Measurements from ENCODE around the gene MOV10L1.
A peak's percentile ranks its signal among the peaks of the same experiment; 100 is the strongest.

The MOV10L1 gene

DNA sequence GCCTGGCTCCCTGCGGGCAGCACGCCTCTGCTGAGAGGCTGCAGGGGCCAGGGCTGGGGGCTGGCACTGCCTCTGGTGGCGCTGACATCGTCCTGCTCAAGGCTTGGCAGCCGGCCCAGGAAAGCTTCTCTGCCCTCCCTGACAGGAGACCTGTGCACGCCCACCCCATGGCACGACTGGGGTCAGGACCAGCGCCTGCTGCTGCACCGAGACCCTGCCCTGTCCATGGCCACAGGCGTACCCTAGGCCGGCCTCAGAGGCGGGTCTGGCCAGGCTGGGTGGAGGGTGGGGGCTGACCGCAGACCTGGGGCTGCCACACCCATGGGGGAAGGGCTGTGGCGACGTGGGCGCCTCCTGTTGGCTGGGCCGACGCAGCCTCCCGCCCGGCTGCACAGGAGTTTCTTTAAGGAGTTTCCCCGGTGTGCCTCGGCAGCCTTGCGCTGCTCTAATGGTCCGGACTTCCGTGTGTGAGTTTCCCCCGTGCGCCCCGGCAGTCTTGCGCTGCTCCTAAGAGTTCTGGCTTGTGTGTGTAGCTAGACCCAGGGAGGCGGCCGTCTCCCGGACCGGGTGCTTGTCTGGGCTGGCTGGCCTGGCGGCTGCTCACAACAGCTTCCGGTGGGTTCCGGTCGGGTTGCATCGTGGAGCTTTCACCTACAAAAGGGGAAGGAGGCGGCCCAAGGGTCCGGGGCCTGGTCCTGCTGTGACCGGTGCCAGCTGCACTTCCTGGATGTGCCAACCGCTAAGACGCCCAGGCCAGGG is 100.6 kb downstream of the MOV10L1 start:
- peak; percentile 52 for DNase-seq (ENCODE audit: low read depth)
- TF ChIP-seq, protein P1, sequence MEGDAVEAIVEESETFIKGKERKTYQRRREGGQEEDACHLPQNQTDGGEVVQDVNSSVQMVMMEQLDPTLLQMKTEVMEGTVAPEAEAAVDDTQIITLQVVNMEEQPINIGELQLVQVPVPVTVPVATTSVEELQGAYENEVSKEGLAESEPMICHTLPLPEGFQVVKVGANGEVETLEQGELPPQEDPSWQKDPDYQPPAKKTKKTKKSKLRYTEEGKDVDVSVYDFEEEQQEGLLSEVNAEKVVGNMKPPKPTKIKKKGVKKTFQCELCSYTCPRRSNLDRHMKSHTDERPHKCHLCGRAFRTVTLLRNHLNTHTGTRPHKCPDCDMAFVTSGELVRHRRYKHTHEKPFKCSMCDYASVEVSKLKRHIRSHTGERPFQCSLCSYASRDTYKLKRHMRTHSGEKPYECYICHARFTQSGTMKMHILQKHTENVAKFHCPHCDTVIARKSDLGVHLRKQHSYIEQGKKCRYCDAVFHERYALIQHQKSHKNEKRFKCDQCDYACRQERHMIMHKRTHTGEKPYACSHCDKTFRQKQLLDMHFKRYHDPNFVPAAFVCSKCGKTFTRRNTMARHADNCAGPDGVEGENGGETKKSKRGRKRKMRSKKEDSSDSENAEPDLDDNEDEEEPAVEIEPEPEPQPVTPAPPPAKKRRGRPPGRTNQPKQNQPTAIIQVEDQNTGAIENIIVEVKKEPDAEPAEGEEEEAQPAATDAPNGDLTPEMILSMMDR (conservative IDR thresholded peaks at IDR 0.05; ENCODE audit: control insufficient read depth, insufficient read depth, low read depth, low read length): no peak
- H3K4me3 ChIP-seq (ENCODE audit: control insufficient read depth, low read depth, low read length): peak overlapping the region; percentile 24

DNA sequence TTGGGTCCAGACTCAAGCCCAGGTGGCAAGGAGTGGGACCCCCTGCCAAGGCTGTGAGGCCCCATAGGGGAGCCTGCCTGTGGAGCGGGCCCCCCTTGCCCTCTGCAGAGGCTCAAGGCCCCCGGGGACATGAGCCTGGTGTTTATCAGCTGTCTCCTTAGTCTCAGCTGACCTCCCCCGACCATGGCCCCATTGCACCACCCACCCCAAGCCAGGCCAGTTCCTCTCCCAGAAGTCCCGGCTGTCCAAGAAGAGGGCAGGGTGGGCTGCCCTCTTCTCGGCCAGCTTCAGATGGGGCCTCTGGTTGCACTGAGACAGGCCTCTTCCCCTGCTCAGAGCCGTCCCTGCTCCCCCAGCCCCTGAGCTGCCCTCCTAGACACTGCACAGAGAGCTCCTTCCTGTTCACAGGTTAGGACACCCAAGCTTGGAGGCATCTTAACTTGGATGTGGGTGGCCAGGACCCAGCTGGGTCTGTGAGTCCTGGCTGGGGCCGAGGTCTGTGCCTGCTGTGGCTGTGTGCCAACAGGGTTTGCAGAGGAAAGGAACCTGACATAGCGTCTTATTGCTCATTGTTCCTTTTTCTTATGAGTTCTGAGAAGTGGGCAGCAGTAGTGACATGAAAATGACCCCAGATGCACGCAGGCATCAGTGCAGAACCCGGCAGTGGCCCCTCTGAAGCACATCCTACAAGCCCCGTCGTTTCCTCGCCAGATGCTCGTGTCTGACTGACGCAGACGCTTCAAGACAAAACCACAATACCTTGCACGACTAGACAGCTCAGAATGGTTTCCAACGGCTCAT is 101.3 kb downstream of the MOV10L1 start:
- no peak for DNase-seq (ENCODE audit: low read depth)
- TF ChIP-seq, protein P1 (conservative IDR thresholded peaks at IDR 0.05; ENCODE audit: control insufficient read depth, insufficient read depth, low read depth, low read length): no peak
- H3K4me3 ChIP-seq (ENCODE audit: control insufficient read depth, low read depth, low read length): peak overlapping the region; percentile 24

DNA sequence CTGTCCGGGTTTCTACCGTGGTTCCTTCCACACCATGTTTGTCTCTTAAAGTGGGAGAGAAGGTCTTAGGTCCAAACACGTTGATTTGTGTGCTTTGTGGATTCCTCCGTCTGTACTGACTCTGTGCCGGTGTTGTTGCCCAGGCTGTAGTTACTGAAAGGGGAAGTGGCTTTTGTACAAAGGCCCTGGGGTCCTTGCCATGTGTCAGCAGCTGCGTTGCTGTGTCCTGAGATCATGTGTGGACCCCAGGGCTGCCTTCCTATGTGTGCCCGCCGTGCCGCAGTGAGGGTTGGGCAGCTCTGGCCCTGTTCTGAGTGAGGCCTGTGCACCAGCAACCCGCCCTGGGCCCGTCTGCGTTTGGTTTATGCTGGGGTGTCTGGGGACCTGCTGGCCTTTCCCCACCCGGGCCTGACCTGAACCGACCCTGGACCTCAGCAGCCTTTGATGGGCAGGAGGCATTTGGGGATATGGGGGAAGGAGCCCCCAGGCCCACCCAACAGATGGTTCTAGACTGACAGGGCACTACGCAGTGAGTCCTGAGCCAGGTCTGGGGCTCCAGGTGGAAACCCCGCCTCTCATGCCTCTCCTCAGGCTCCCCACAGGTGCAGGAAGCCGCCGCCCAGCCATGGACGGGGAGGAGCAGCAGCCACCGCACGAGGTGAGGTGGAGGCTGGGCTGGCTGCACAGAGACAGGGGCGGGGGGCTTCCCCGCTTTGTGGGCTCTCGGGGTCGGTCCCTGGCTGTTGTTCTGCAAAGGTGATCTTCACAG is 102.8 kb downstream of the MOV10L1 start:
- H3K4me3 ChIP-seq (ENCODE audit: control insufficient read depth, low read depth, low read length): no peak overlapping the region
- no peak for DNase-seq (ENCODE audit: low read depth)
- TF ChIP-seq, protein P1 (conservative IDR thresholded peaks at IDR 0.05; ENCODE audit: control insufficient read depth, insufficient read depth, low read depth, low read length): no peak

DNA sequence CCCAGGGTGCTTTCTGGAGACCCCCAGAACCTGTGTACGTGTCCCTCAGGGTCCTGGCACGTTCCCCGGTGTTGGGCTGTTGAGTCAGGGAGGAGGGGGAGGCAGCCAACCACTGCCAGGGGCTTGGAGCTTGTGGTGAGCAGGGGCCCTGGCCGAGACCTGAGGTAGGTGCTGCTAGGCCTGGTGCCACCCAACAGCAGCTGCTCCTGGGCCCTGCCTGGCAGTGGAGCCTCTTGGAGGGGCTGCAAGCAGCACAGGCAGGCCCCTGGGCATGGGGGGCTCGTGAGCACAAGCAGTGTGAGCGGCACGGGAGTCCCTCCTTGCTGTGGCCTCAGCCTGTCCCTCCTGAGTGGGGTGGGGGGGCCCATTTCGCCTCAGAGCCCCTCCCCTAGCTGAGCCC is 103.8 kb downstream of the MOV10L1 start:
- no peak overlapping the region for H3K4me3 ChIP-seq (ENCODE audit: control insufficient read depth, low read depth, low read length)
- no peak for DNase-seq (ENCODE audit: low read depth)
- TF ChIP-seq, protein P1 (conservative IDR thresholded peaks at IDR 0.05; ENCODE audit: control insufficient read depth, insufficient read depth, low read depth, low read length): no peak

DNA sequence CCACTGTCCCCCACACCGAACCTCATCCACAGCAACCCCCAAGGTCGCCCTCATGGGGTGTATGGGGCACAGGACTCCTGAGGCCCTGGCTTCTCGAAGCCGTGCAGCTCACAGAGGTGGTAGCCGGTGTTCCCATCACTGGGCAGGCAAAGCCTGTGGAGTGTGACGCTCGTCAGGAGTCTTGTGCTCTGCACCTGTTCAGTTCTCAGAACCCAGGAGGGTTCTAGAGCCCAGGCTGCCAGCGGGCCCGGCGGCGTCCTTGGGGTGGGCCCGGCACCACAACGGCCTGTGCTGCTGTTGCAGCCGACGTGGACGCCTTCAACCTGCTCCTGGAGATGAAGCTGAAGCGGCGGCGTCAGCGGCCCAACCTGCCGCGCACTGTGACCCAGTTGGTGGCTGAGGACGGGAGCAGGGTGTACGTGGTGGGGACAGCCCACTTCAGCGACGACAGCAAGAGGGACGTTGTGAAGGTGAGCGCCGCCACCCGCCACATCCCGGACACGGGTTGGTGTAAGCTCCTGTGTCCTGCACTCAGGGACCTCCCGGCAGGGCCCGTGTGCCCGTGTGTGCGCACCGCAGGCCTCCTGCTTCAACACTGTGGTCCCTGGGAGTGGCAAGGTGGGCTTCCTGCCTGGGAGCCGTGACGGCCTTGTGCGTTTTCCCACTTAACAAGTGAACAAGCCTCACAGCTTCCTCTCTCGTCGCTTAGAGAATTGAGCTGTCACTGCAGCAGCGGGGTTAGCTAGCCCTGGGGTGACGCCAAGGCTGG is 104.4 kb downstream of the MOV10L1 start:
- H3K4me3 ChIP-seq (ENCODE audit: control insufficient read depth, low read depth, low read length): no peak overlapping the region
- no peak for DNase-seq (ENCODE audit: low read depth)
- TF ChIP-seq, protein P1 (conservative IDR thresholded peaks at IDR 0.05; ENCODE audit: control insufficient read depth, insufficient read depth, low read depth, low read length): no peak

DNA sequence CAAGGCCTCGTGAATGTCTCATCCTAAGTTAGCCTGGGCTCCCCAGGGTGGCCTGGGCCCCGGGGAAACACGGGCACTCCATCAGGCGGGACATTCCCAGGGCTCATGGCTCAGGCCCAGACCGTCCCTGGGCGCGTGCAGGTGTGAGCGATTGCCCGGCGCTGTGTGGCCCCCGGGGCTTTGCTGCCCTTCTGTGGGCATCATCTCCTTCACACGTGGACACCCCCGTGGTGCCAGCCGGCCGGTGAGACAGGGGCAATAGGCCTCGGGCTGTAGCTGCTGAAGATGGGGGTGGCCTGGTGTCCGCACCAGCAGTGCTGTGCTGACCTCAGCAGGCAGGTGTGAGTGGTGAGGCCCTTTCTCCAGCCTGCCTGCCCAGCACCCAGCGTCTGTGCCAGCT is 106.5 kb downstream of the MOV10L1 start:
- H3K4me3 ChIP-seq (ENCODE audit: control insufficient read depth, low read depth, low read length): no peak overlapping the region
- no peak for DNase-seq (ENCODE audit: low read depth)
- TF ChIP-seq, protein P1 (conservative IDR thresholded peaks at IDR 0.05; ENCODE audit: control insufficient read depth, insufficient read depth, low read depth, low read length): no peak
